GM18507 (cell line): ENCODE data around the gene PMS1.
"Not testable (repeated sequence)": the region's sequence is repeated elsewhere in the genome, so short reads cannot be mapped to it uniquely, and the experiment has no call there.

Experiments used
- DNase-seq: peaks from one replicate; pipeline ENCODE4 v3.0.0; 2011; ENCODE audit warnings: low read depth; ENCODE audit not compliant: insufficient read length; ENCODE audit errors: extremely low spot score
- FAIRE-seq: peaks from 2 replicates; lab custom pipeline; 2011; peaks lifted over from hg19 to GRCh38; lab: Jason Lieb, UNC

Gene PMS1

GRCh38 chr2:189783927-189784867 is at the start of gene PMS1, which contains the start of gene ORMDL1:
Gene PMS1 (plus strand): TSS chr2:189784450. CDS start chr2:189791810, 7,360 bp downstream.
Gene ORMDL1 (minus strand): TSS chr2:189784339. CDS start chr2:189782595, 1,744 bp downstream.
- FAIRE-seq, result peak; percentile 95

GRCh38 chr2:189751080-189751658 is 33.1 kb upstream of the PMS1 start:
- FAIRE-seq (peak; percentile 69), DNase-seq (no peak)

More at GRCh38 chr2:189783927-189784867, at the start of gene PMS1, which contains the start of gene ORMDL1:
- DNase-seq, result peak; percentile 86

- no peak for FAIRE-seq
- DNase-seq, result no peak
These were observed 27.8 kb upstream of the PMS1 start for GRCh38 chr2:189756311-189756952.

GRCh38 chr2:189760154-189760553 is 24.1 kb upstream of the PMS1 start:
- not testable (repeated sequence) for FAIRE-seq

GRCh38 chr2:189762229-189762550 is 22.1 kb upstream of the PMS1 start:
- no peak for DNase-seq
- FAIRE-seq, result no peak

More at GRCh38 chr2:189760154-189760553, 24.1 kb upstream of the PMS1 start:
- not testable (repeated sequence) for DNase-seq

GRCh38 chr2:189762551-189763298 is 21.5 kb upstream of the PMS1 start, which contains the start of gene OSGEPL1:
Gene OSGEPL1 (minus strand): TSS chr2:189762792. CDS start chr2:189761640, 1,152 bp downstream.
- DNase-seq (peak; percentile 58), FAIRE-seq (peak; percentile 96)

GRCh38 chr2:189763908-189764661 is 20.2 kb upstream of the PMS1 start:
- no peak for DNase-seq
- FAIRE-seq, result peak; percentile 36

- FAIRE-seq, result no peak
- no peak for DNase-seq
These were observed 13.5 kb upstream of the PMS1 start for GRCh38 chr2:189770590-189771322.

- no peak for FAIRE-seq
- DNase-seq, result no peak
These were observed 12.0 kb upstream of the PMS1 start for GRCh38 chr2:189772212-189772611.

GRCh38 chr2:189782221-189782671 is 2.0 kb upstream of the PMS1 start:
- DNase-seq (no peak), FAIRE-seq (no peak)

- no peak for DNase-seq
- FAIRE-seq, result no peak
These were observed 761 bp upstream of the PMS1 start for GRCh38 chr2:189783451-189783926.

- peak; percentile 85 for FAIRE-seq
- no peak for DNase-seq
These were observed 7.2 kb downstream of the PMS1 start for GRCh38 chr2:189791338-189792042.

- DNase-seq (no peak), FAIRE-seq (no peak)
These were observed 10.1 kb downstream of the PMS1 start for GRCh38 chr2:189794310-189794709.

- no peak for FAIRE-seq
These were observed 13.7 kb downstream of the PMS1 start for GRCh38 chr2:189797902-189798301.

GRCh38 chr2:189798312-189799029 is 14.2 kb downstream of the PMS1 start:
- no peak for DNase-seq

More at GRCh38 chr2:189797902-189798301, 13.7 kb downstream of the PMS1 start:
- DNase-seq, result no peak

GRCh38 chr2:189799030-189799331 is 14.7 kb downstream of the PMS1 start:
- no peak for DNase-seq
- peak; percentile 45 for FAIRE-seq

More at GRCh38 chr2:189798312-189799029, 14.2 kb downstream of the PMS1 start:
- FAIRE-seq, result no peak

- DNase-seq, result no peak
- FAIRE-seq, result no peak
These were observed 15.3 kb downstream of the PMS1 start for GRCh38 chr2:189799531-189799930.
